ENCODE data around the gene BIRC6.

DNA sequence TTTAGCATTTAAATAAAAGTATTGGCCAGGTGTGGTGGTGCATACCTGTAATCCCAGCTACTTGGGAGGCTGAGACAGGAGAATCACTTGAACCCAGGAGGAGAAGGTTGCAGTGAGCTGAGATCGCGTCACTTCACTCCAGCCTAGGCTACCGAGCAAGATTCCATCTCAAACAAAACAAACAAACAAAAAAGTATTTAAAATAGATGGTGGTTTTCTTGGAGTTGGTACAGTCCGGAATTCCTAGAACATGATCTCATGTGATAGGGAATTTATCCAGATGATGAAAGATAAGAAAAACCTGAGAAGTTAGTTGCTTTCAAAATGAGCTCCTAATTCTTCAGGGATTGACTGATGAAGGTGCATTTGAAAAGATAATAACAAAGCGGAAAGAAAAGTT lies 62.0 kb downstream of the BIRC6 start:
- no peak for TF ChIP-seq POLR2AphosphoS5 (IDR thresholded peaks at IDR 0.05; ENCODE audit: low read depth, low read length)
- TF ChIP-seq TAF1 (IDR thresholded peaks at IDR 0.05; ENCODE audit: borderline replicate concordance, low read depth, low read length) = no peak
- no peak for TF ChIP-seq POLR2A (IDR thresholded peaks at IDR 0.05; ENCODE audit: low read depth, low read length)
